ENCODE results near the gene TNK1.

- TF ChIP-seq JUND (IDR thresholded peaks at IDR 0.05; ENCODE audit: borderline replicate concordance, low read depth, low read length), result no peak
- no peak for TF ChIP-seq JUND (tag; IDR thresholded peaks at IDR 0.05; ENCODE audit: borderline replicate concordance, low read depth, low read length)
- TF ChIP-seq PHB2 (IDR thresholded peaks at IDR 0.05; ENCODE audit: low read depth), result no peak
- TF ChIP-seq RBBP5 (IDR thresholded peaks at IDR 0.05; ENCODE audit: borderline replicate concordance, insufficient read depth, low read length, poor library complexity, severe bottlenecking), result no peak
Measured at GRCh38 chr17:7403727-7403976, 22.8 kb downstream of the TNK1 start.
